AG04450 (cell line): ENCODE measurements around the gene RPH3AL. TPM values are rescaled to one million over a fixed set of nuclear protein-coding genes. Genes with fewer than 3 reads are reported as not detected.

Experiments used
- CTCF ChIA-PET: fragments of 300-600, 350-600 bp; formaldehyde crosslinking; extraction: SDS; loops from one replicate; lab custom pipeline; 2022; ENCODE audit warnings: antibody characterized with exemption, inconsistent platforms; lab: Charles Lee
- POLR2A ChIA-PET: fragments of 350-600 bp; formaldehyde crosslinking; extraction: SDS; loops from one replicate; lab custom pipeline; 2021; ENCODE audit warnings: antibody characterized with exemption, inconsistent platforms; lab: Yijun Ruan, JAX
- DNase-seq: peaks from one replicate; pipeline ENCODE4 v3.0.0-alpha.2; 2011; ENCODE audit warnings: low read depth, low spot score
- H3K27ac ChIP-seq: one replicate; pipeline ENCODE4 v1.5.1; 2012; ENCODE audit warnings: low read depth, low read length, control low read depth
- H3K27me3 ChIP-seq: one replicate; pipeline ENCODE4 v1.6.0; 2012; ENCODE audit warnings: low read length; ENCODE audit not compliant: control insufficient read depth, insufficient read depth
- H3K4me3 ChIP-seq: 2 replicates; pipeline ENCODE4 v1.5.1; 2011; ENCODE audit warnings: mild to moderate bottlenecking, low read depth, low read length, control low read depth
- H3K9me3 ChIP-seq: 2 replicates; pipeline ENCODE4 v1.5.1; 2012; ENCODE audit warnings: low read length; ENCODE audit not compliant: control insufficient read depth, insufficient read depth
- polyA plus RNA-seq: library from polyadenylated mRNA; depleted of rRNA; stranded (reverse); fragments of >200 nt; gene quantifications from 2 replicates; pipeline ENCODE4 v1.2.3, GENCODE V29; 2011
- TF ChIP-seq, protein P1 (sequence below): IDR thresholded peaks from 2 replicates; pipeline ENCODE4 v1.5.1; 2011; ENCODE audit warnings: low read depth, low read length, control low read depth, inconsistent platforms

The RPH3AL gene
- polyA plus RNA-seq, 1 experiment: 1.3 TPM

DNA sequence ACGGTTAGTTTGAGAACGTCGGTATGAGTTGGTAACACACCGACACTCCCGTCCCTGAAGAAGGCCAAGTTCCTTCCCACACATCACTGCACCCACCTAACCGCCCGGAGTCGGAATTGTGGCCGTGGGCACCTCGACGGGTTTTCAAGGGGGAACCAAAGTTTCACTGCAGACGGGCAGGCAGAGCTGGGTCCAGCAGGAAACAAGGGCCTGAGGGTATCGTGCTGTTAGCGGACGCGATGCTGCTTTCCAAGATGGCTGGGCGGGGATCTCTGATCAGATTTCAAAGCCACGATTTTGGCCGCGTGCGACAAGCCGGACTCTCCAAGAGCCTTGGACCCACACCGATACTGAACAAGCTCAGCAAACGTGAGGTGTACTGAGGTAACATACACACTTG, 88.8 kb downstream of the RPH3AL start:
- Histone ChIP-seq H3K27me3 (peaks cover 20% of the 10 kb centered on the region), H3K27ac (no peak overlapping the region), H3K4me3 (no peak overlapping the region), H3K9me3 (peaks cover 21% of the 10 kb centered on the region)
- TF ChIP-seq, protein P1, sequence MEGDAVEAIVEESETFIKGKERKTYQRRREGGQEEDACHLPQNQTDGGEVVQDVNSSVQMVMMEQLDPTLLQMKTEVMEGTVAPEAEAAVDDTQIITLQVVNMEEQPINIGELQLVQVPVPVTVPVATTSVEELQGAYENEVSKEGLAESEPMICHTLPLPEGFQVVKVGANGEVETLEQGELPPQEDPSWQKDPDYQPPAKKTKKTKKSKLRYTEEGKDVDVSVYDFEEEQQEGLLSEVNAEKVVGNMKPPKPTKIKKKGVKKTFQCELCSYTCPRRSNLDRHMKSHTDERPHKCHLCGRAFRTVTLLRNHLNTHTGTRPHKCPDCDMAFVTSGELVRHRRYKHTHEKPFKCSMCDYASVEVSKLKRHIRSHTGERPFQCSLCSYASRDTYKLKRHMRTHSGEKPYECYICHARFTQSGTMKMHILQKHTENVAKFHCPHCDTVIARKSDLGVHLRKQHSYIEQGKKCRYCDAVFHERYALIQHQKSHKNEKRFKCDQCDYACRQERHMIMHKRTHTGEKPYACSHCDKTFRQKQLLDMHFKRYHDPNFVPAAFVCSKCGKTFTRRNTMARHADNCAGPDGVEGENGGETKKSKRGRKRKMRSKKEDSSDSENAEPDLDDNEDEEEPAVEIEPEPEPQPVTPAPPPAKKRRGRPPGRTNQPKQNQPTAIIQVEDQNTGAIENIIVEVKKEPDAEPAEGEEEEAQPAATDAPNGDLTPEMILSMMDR: no peak
- CTCF ChIA-PET: no interaction called here
- POLR2A ChIA-PET: no interaction called here
- no peak for DNase-seq

DNA sequence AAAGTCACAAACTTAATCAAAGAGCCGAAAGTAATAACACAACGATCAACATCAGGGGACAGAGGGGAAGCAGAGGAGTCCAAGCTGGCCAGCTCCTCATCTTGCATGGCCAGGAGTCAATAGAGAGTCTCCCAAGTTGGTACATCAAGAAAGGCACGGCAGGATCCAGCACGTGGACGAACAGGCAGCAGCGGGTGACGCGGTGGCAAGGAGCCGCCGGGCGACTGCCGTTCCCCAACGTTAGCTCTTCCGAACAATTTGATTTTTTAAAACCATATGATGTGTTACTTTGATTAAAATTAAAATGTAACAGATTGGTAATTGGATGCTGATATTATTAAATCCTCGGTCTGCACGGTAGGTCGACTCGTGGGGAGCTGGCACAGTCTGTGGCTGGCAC, 89.3 kb downstream of the RPH3AL start:
- H3K4me3 ChIP-seq: no peak overlapping the region
- POLR2A ChIA-PET: no interaction called here
- CTCF ChIA-PET: no interaction called here
- H3K27ac ChIP-seq: no peak overlapping the region
- peaks cover 24% of the 10 kb centered on the region for H3K9me3 ChIP-seq
- DNase-seq: no peak
- H3K27me3 ChIP-seq: peaks cover 20% of the 10 kb centered on the region
- TF ChIP-seq, protein P1: no peak

DNA sequence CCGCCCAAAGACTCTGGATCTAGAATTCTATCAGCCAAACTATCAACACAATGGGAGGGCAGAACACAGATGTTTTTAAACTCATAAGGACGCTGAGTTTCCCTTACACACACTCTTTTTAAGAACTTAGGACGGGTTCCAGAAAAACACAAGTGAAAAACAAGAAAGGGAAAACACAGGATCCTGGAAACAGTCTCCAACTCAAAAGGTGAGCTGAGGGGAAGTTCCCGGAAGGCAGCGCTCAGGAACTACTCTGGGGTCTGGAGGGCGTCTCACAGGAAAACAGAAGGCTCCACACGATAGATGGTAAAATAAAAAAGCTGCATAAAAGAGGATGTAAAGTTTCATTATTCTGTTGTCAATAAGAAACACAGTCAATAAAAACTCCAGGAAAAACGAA, 91.0 kb downstream of the RPH3AL start:
- ChIA-PET POLR2A (no interaction called here), CTCF (no interaction called here)
- Histone ChIP-seq H3K27me3 (peaks cover 7% of the 10 kb centered on the region), H3K27ac (no peak overlapping the region), H3K4me3 (no peak overlapping the region), H3K9me3 (peaks cover 25% of the 10 kb centered on the region)
- TF ChIP-seq, protein P1: no peak
- DNase-seq: no peak

DNA sequence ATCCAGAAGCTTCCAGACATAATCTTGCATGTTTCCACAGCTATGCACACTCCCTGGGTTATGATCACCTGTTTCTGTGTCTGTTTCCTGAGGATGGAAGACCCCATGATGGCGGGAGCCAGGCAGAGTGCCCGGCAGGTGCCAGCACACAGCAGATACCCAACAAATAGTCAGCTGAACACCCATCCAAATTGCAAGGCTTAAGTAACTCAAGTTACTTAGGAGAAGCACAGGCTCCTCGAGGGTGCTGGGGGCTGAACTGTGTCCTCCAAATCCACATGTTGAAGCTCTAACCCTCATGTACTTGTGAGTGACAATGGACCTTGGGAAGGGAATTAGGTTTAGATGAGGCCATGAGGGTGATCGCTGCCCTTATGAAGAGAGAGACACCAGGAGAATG, 91.7 kb downstream of the RPH3AL start:
- no peak for DNase-seq
- TF ChIP-seq, protein P1: no peak
- Histone ChIP-seq H3K9me3 (peaks cover 27% of the 10 kb centered on the region), H3K4me3 (no peak overlapping the region), H3K27ac (no peak overlapping the region), H3K27me3 (peaks cover 1% of the 10 kb centered on the region)
- CTCF ChIA-PET: no interaction called here
- POLR2A ChIA-PET: no interaction called here

DNA sequence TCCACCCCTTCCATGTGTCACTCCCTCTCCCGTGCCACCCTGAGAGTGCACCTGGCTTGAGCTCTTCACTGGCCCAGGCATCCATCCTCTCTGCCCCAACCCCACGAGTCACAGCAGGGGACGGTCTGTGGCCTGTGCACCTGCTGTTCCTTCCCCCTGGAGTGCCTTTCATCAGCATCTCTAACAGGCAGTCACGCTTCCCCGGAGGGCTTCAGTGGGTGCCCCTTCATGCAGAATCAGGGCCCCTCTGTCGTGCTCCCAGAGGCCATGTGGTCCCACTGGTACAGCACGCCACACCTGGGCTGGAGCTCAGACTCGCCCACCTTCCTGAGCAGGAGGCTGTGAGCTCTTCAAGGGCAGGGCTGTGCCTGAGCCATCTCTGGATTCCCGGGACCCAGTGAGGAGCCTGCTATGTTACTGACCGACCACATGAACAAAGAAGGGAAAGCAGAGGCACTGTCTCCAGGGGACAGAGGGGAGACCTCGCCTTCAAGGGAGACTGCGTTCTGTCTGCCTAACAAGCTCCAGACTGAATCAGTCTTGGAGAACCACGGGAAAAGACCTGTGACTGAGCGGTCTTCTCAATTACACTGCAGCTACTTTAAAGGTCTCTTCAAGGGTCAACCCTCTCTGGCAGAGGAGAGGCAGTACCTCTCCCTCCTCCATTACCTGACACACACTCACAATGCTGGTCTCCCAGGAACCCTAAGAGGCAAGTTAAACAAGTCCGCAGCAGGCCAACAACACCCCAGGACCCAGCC, 92.4 kb downstream of the RPH3AL start:
- TF ChIP-seq, protein P1: no peak
- no peak for DNase-seq
- no peak overlapping the region for H3K27ac ChIP-seq
- peaks cover 31% of the 10 kb centered on the region for H3K9me3 ChIP-seq
- no peaks in the 10 kb centered on the region for H3K27me3 ChIP-seq
- no peak overlapping the region for H3K4me3 ChIP-seq
- ChIA-PET POLR2A (no interaction called here), CTCF (no interaction called here)
